Heart left ventricle (tissue), 13 donors: ENCODE results near the gene C1QTNF12.

ENCODE experiments used
- POLR2A ChIP-seq, 2 donors: fragments of 450-650 bp; IDR thresholded peaks; one replicate each; pipeline ENCODE4 v1.6.1; 2017; ENCODE audit warnings: antibody characterized with exemption in 2 of 2, mild to moderate bottlenecking in 2 of 2, moderate library complexity in 2 of 2
- TF ChIP-seq, protein P1 (sequence below), 12 donors: fragments of 200-600 bp; sonication (generic) in 4 of 12; IDR thresholded peaks; one replicate each; pipeline versions ENCODE4 v1.5.0 to v1.8.0; 2018 to 2022; ENCODE audit warnings: antibody characterized with exemption in 12 of 12, mild to moderate bottlenecking in 5 of 12
- donor health status: ischemic (EF 13 %, LVEDD 7.1; RV severe dilation, severe dysfunction).
- donor health status: DM: no; HTN: yes; CAD: no.
- donor health status: DM: no; HTN: no; CAD: no.
- donor health status: ischemic (EF 25% LVEDD 6.9; RV normal size, moderate dysfunction).
- donor health status: ischemic (EF 25% LVEDD 5.7; RV mildly dilated, moderate dysfunction).
- donor health status: ischemic (EF 35%, LVEDD 5.7; RV mildly dilated, moderate dysfunction).
- donor health status: nonischemic (EF 11% LVEDD 7.7; RV severe dilation, severe dysfunction).
- donor health status: DM: yes; HTN: yes; CAD: no.
- donor health status: PGD.
- donor health status: ischemic (EF 29% LVEDD 5.4; RV normal size, mild dysfunction).
- donor health status: nonischemic (EF 23%, LVEDD 6.1; RV moderate dilation, normal function).

DNA sequence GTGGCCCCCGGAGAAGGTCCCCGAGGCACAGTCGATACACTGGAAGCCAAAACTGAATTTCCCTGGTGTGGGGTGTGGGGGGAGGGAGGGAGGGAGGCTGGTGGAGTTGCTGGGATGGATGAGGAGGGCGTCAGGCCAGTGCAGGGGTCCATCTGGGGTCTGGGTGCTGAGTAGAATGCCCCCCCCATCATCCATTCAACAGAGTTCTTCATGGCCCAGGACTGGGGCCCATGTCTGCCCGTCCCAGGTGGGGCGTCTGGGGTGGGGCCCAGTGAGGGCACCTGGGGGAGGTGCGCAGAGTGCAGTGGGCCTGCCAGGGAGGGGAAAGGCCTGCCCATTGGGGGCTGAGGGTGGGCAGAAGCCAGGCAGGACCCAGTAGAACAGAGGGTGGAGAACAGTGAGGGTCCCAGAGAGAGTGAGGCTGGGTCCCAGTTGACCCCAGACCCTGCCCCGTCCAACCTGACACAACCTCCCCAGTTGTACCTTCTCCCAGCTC lies 42.0 kb downstream of the C1QTNF12 start:
- TF ChIP-seq, protein P1, sequence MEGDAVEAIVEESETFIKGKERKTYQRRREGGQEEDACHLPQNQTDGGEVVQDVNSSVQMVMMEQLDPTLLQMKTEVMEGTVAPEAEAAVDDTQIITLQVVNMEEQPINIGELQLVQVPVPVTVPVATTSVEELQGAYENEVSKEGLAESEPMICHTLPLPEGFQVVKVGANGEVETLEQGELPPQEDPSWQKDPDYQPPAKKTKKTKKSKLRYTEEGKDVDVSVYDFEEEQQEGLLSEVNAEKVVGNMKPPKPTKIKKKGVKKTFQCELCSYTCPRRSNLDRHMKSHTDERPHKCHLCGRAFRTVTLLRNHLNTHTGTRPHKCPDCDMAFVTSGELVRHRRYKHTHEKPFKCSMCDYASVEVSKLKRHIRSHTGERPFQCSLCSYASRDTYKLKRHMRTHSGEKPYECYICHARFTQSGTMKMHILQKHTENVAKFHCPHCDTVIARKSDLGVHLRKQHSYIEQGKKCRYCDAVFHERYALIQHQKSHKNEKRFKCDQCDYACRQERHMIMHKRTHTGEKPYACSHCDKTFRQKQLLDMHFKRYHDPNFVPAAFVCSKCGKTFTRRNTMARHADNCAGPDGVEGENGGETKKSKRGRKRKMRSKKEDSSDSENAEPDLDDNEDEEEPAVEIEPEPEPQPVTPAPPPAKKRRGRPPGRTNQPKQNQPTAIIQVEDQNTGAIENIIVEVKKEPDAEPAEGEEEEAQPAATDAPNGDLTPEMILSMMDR (IDR thresholded peaks at IDR 0.05): no peak
- TF ChIP-seq POLR2A (IDR thresholded peaks at IDR 0.05): no peak
